GM19395 (cell line): ENCODE measurements around the gene LPCAT3.
"Not testable (repeated sequence)": the region's sequence is repeated elsewhere in the genome, so short reads cannot be mapped to it uniquely, and the experiment has no call there.

ENCODE experiments used
- ATAC-seq: cut with Tn5 transposase; IDR thresholded peaks from one replicate; pipeline ENCODE4 v1.9.1; 2021; ENCODE audit warnings: mild to moderate bottlenecking, moderate library complexity; ENCODE audit not compliant: unreplicated experiment

Gene LPCAT3

GRCh38 chr12:7018350-7019042, at the start of gene LPCAT3:
LPCAT3 (minus strand) TSS chr12:7018476; CDS start chr12:7018424, 52 bp downstream.
- peak; percentile 95 for ATAC-seq

GRCh38 chr12:7067096-7067495, 48.8 kb upstream of the LPCAT3 start:
- no peak for ATAC-seq

- no peak for ATAC-seq
Measured at GRCh38 chr12:7066596-7066995, 48.3 kb upstream of the LPCAT3 start.

- ATAC-seq, result no peak
Measured at GRCh38 chr12:7065073-7065623, 46.9 kb upstream of the LPCAT3 start.

GRCh38 chr12:7064516-7064915, 46.2 kb upstream of the LPCAT3 start:
- ATAC-seq, result no peak

- no peak for ATAC-seq
Measured at GRCh38 chr12:7061596-7061995, 43.3 kb upstream of the LPCAT3 start.

GRCh38 chr12:7061138-7061537, 42.9 kb upstream of the LPCAT3 start:
- ATAC-seq, result no peak

GRCh38 chr12:7060353-7060954, 42.2 kb upstream of the LPCAT3 start, which contains the start of gene C1S:
C1S (plus strand) TSS chr12:7060718; CDS start chr12:7061913, 1,195 bp downstream.
- ATAC-seq, result no peak

GRCh38 chr12:7059780-7060179, 41.5 kb upstream of the LPCAT3 start:
- ATAC-seq, result no peak

- no peak for ATAC-seq
Measured at GRCh38 chr12:7058850-7059395, 40.6 kb upstream of the LPCAT3 start.

GRCh38 chr12:7058163-7058845, 40.0 kb upstream of the LPCAT3 start:
- ATAC-seq, result no peak

GRCh38 chr12:7055736-7056135, 37.5 kb upstream of the LPCAT3 start:
- not testable (repeated sequence) for ATAC-seq

GRCh38 chr12:7054925-7055324, 36.6 kb upstream of the LPCAT3 start:
- ATAC-seq, result no peak

- not testable (repeated sequence) for ATAC-seq
Measured at GRCh38 chr12:7049973-7050372, 31.7 kb upstream of the LPCAT3 start.

- ATAC-seq, result not testable (repeated sequence)
Measured at GRCh38 chr12:7049445-7049951, 31.2 kb upstream of the LPCAT3 start.

GRCh38 chr12:7047306-7047705, 29.0 kb upstream of the LPCAT3 start:
- no peak for ATAC-seq

- no peak for ATAC-seq
Measured at GRCh38 chr12:7046383-7047105, 28.3 kb upstream of the LPCAT3 start.

GRCh38 chr12:7045913-7046312, 27.6 kb upstream of the LPCAT3 start:
- no peak for ATAC-seq

GRCh38 chr12:7042842-7043241, 24.6 kb upstream of the LPCAT3 start:
- ATAC-seq, result no peak

GRCh38 chr12:7039403-7039802, 21.1 kb upstream of the LPCAT3 start:
- no peak for ATAC-seq
